ENCODE results near the gene PEX10.

PEX10 gene

DNA sequence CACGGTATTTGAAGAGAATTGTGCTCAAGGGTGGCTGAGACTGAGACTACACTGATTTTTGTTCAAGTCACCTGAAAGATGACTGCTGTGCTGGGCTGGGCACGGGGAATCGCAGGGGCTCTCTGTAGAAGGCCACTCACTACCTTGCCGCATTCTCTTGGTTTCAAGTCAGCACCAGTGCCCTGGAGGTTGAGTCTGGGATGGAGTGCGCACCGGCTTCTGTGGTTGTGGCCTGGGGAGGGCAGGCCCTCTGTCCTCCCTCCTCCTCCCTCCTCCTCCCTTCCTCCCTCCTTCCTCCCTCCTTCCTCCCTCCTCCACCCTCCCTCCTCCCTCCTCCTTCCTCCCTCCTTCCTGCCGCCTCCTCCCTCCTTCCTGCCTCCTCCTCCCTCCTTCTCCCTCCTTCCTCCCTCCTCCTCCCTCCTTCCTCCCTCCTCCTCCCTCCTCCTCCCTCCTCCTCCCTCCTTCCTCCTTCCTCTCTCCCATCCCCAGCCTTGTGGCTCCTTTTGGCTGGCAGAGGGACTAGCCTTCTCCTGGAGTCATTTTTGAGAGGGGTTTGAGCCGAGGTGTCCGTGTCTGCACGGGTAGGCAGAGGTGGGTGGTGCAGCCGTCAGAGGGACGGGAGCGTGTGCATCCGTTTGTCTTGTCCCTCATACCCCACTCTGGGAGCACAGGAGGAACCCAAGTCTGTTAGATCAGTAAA, 11.3 kb downstream of the PEX10 start:
- ChIA-PET POLR2A (ENCODE audit: low non-redundant PET) (no interaction called here), CTCF (interaction anchor here (0.6 kb wide), 2 partner anchors 8 to 739 kb away, joined by 3 read pairs; no protein-coding TSS in a partner anchor)
- TF ChIP-seq, protein P1, sequence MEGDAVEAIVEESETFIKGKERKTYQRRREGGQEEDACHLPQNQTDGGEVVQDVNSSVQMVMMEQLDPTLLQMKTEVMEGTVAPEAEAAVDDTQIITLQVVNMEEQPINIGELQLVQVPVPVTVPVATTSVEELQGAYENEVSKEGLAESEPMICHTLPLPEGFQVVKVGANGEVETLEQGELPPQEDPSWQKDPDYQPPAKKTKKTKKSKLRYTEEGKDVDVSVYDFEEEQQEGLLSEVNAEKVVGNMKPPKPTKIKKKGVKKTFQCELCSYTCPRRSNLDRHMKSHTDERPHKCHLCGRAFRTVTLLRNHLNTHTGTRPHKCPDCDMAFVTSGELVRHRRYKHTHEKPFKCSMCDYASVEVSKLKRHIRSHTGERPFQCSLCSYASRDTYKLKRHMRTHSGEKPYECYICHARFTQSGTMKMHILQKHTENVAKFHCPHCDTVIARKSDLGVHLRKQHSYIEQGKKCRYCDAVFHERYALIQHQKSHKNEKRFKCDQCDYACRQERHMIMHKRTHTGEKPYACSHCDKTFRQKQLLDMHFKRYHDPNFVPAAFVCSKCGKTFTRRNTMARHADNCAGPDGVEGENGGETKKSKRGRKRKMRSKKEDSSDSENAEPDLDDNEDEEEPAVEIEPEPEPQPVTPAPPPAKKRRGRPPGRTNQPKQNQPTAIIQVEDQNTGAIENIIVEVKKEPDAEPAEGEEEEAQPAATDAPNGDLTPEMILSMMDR (conservative IDR thresholded peaks at IDR 0.05; ENCODE audit: low read depth) = no peak
- peak overlapping the region; percentile 59 for H3K27ac ChIP-seq
- DNase-seq (ENCODE audit: low spot score) = no peak

DNA sequence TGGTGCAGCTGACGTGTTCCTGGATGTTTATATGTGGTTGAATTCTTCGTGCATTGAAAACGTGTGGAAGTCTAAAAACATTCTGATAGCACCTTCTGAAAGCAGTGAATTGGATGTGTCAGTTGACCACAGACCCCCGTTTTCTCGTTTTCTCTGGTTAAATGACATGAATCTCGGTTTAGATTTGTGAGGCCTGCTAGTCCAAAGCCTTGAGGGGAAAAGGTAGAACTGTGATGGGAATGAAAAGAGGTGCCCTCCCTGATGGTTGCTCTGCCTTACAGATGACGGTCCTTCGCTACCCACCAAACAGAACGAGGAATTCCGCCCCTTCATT, 11.8 kb downstream of the PEX10 start:
- ChIA-PET POLR2A (ENCODE audit: low non-redundant PET) (interaction anchor here (1.1 kb wide), 1 partner anchor 8 kb away, joined by 3 read pairs; no protein-coding TSS in a partner anchor), CTCF (interaction anchor here (0.6 kb wide), 2 partner anchors 8 to 739 kb away, joined by 3 read pairs; no protein-coding TSS in a partner anchor)
- peak overlapping the region; percentile 49 for H3K27ac ChIP-seq
- TF ChIP-seq, protein P1 (conservative IDR thresholded peaks at IDR 0.05; ENCODE audit: low read depth) = no peak
- no peak for DNase-seq (ENCODE audit: low spot score)

DNA sequence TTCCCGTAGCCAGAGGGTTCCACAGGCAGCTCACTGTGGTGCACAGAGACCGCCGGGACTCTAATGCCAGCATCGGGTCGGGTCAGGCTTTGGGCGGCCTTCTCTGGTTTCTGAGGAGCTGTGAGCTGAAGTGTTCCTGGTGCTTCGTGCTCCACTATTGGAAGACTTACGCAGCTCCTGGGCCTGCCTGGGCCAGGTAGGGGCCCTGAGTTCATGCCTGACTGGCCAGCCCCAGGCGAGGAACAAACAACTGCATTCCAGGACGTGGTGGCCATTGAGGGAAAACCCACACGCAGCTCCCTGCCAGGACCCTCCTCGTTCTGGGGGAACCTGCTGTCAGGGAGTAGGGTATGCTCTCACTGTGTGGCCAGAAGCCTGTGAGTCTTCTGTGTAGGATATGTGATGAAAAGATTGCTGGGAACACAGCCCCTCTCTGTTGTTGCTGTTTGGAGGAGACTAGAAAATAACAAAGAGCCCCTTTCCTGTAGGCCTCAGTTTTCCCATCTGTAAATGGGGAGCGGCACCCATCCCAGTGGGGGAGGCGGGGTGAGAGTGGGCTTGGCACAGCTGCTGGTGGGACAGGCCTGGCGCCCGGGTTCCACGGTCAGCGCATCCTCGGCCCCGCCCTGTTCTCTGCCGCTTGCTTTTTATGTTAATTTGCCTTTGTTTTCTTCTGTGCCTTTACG, 12.3 kb downstream of the PEX10 start:
- CTCF ChIA-PET = interaction anchor here (0.6 kb wide), 2 partner anchors 9 to 740 kb away, joined by 3 read pairs; no protein-coding TSS in a partner anchor
- TF ChIP-seq, protein P1 (conservative IDR thresholded peaks at IDR 0.05; ENCODE audit: low read depth) = no peak
- peak overlapping the region; percentile 49 for H3K27ac ChIP-seq
- no peak for DNase-seq (ENCODE audit: low spot score)
- POLR2A ChIA-PET (ENCODE audit: low non-redundant PET) = interaction anchor here (1.1 kb wide), 1 partner anchor 9 kb away, joined by 3 read pairs; no protein-coding TSS in a partner anchor

DNA sequence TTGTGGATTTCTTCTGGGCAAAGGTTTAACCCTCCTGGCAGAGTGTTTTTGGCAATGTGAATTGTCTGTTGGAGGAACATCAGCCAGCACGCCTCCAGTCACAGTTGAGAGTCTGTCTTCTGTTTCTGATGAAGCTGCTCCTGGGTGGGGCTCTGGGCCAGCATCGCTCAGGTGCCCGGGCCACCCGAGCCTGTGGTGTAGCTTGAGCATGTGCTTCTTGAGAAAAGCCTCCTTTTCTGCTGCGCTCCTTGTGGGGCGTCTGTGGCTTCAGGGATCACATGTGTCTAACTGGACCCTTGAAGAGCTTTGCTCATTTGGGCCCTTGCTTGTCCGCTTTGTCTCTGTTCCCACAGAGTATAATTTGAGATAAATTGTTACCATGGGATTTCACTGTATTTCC, 13.5 kb downstream of the PEX10 start:
- TF ChIP-seq, protein P1 (conservative IDR thresholded peaks at IDR 0.05; ENCODE audit: low read depth) = no peak
- POLR2A ChIA-PET (ENCODE audit: low non-redundant PET) = no interaction called here
- CTCF ChIA-PET = no interaction called here
- no peak for DNase-seq (ENCODE audit: low spot score)
- H3K27ac ChIP-seq = peak overlapping the region; percentile 52

DNA sequence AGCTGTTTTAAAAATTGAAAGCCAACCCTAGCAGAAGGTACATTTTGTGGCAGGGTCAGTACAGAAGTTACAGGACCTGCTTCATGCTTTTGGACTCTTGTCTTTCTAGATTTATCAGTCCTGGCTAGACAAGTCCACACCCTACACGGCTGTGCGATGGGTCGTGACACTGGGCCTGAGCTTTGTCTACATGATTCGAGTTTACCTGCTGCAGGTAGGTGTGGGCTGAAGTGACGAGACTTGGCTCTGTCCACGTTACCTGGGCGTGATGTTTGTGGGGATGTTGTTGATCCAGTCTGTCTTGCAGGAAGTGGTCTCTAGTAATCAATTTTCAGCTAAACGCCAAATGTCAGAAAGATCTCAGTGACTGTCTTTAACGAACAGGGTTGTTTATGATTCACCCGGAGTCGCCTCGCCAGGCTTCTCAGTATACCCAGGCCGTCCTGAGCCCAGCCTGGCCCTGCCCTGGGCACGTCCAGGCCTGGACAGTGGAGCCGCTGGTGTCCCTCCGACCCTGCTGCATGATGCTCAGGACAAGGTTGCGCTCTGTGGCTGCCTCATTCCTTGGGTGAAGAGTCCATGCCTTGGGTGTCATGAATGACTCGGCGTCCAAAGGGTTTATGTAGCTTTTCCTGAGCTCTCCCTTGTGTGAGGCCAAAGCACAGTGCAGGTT, 15.2 kb downstream of the PEX10 start:
- TF ChIP-seq, protein P1 (conservative IDR thresholded peaks at IDR 0.05; ENCODE audit: low read depth) = no peak
- POLR2A ChIA-PET (ENCODE audit: low non-redundant PET) = interaction anchor here (0.5 kb wide), 1 partner anchor 207 kb away, joined by 7 read pairs; no protein-coding TSS in a partner anchor
- CTCF ChIA-PET = interaction anchor here (0.6 to 0.9 kb wide), 2 partner anchors 19 to 69 kb away, joined by 3 to 4 read pairs; no protein-coding TSS in a partner anchor
- H3K27ac ChIP-seq = peak overlapping the region; percentile 41
- no peak for DNase-seq (ENCODE audit: low spot score)

DNA sequence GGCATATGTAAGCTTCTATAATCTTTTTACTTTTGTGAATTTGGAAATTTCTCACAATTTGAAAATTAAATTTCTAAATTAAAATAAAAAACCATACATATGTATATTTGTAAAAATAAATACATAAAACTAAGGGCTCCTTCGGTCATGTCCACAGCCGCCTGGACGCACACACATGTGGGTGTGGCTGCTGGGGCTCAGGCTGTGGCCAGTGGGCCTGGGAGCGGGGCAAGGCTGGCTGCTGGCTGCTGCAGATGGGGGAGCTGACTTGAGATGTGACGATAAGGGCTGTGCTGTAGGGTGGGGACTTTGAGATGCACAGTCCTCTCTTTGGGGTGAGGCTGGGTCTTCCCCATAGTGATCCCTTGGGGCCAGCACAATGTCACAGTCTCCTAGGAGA, 15.9 kb downstream of the PEX10 start:
- POLR2A ChIA-PET (ENCODE audit: low non-redundant PET) = interaction anchor here (0.6 kb wide), 1 partner anchor 111 kb away, joined by 5 read pairs; no protein-coding TSS in a partner anchor
- no peak for DNase-seq (ENCODE audit: low spot score)
- H3K27ac ChIP-seq = peak overlapping the region; percentile 35; the same call in 1 of the 2 replicates
- TF ChIP-seq, protein P1 (conservative IDR thresholded peaks at IDR 0.05; ENCODE audit: low read depth) = no peak
- CTCF ChIA-PET = interaction anchor here (0.6 to 0.9 kb wide), 2 partner anchors 20 to 70 kb away, joined by 3 to 4 read pairs; no protein-coding TSS in a partner anchor
